ENCODE measurements around the gene GDI1. TPM values are rescaled to one million over a fixed set of nuclear protein-coding genes. Genes with fewer than 3 reads are reported as not detected.

GDI1 gene
- total and polyA plus RNA-seq, 7 donors = 50.9 to 101 (median 75.2) TPM

- intact Hi-C loops (cut with DNase I) = no loop called here
- 67 to 88% methylated on average over 23 of the region's 23 CpGs for WGBS, 2 donors
- TF ChIP-seq EP300 (IDR thresholded peaks at IDR 0.05) (no peak), POLR2AphosphoS5 (IDR thresholded peaks at IDR 0.05) (no peak), POLR2A (IDR thresholded peaks at IDR 0.05) (no peak), CTCF (IDR thresholded peaks at IDR 0.05) (no peak)
- Histone ChIP-seq H3K4me1 (no peaks in the 10 kb centered on the region), H3K4me3 (no peak overlapping the region), H3K36me3 (peaks cover 0 to 25% (median 12%) of the 10 kb centered on the region in 4 donors), H3K27me3 (no peaks in the 10 kb centered on the region), H3K9me3 (no peaks in the 10 kb centered on the region), H3K27ac (no peak overlapping the region)
- DNase-seq = no peak
Measured at GRCh38 chrX:154471839-154472684, 35.1 kb downstream of the GDI1 start.

GRCh38 chrX:154472685-154473632 lies 36.0 kb downstream of the GDI1 start:
- DNase-seq = no peak
- WGBS, 2 donors = 62 to 78% methylated on average over 28 of the region's 28 CpGs
- no peaks in the 10 kb centered on the region for H3K9me3 ChIP-seq
- TF ChIP-seq CTCF (IDR thresholded peaks at IDR 0.05) = no peak
- no peak for TF ChIP-seq EP300 (IDR thresholded peaks at IDR 0.05)
- no peak for TF ChIP-seq POLR2AphosphoS5 (IDR thresholded peaks at IDR 0.05)
- TF ChIP-seq POLR2A (IDR thresholded peaks at IDR 0.05) = no peak
- H3K4me1 ChIP-seq = peaks cover 0 to 2% (median under 1%) of the 10 kb centered on the region in 4 donors
- H3K27me3 ChIP-seq = no peaks in the 10 kb centered on the region
- peaks cover 0 to 20% (median 10%) of the 10 kb centered on the region in 4 donors for H3K36me3 ChIP-seq
- intact Hi-C loops (cut with DNase I) = no loop called here
- H3K4me3 ChIP-seq = no peak overlapping the region
- no peak overlapping the region for H3K27ac ChIP-seq

GRCh38 chrX:154473683-154474082 lies 36.7 kb downstream of the GDI1 start:
- WGBS, 2 donors = 90 to 93% methylated on average over 7 of the region's 7 CpGs

GRCh38 chrX:154476821-154477220 lies 39.9 kb downstream of the GDI1 start:
- 87 to 88% methylated on average over 8 of the region's 8 CpGs for WGBS, 2 donors
- Histone ChIP-seq H3K4me1 (peaks cover 0 to 13% (median 5%) of the 10 kb centered on the region in 4 donors), H3K9me3 (no peaks in the 10 kb centered on the region), H3K36me3 (no peaks in the 10 kb centered on the region), H3K27me3 (no peaks in the 10 kb centered on the region), H3K27ac (no peak overlapping the region), H3K4me3 (no peak overlapping the region)
- TF ChIP-seq POLR2AphosphoS5 (IDR thresholded peaks at IDR 0.05) = no peak
- TF ChIP-seq POLR2A (IDR thresholded peaks at IDR 0.05) = no peak
- TF ChIP-seq CTCF (IDR thresholded peaks at IDR 0.05) = no peak
- no peak for TF ChIP-seq EP300 (IDR thresholded peaks at IDR 0.05)
- DNase-seq = no peak
- intact Hi-C loops (cut with DNase I) = loop anchor here (2.0 to 5.0 kb wide), 3 partner anchors 18 to 65 kb away; partner anchors contain the start of genes FAM3A, PLXNA3 and TAFAZZIN

More at GRCh38 chrX:154473683-154474082, 36.7 kb downstream of the GDI1 start:
- no peak for TF ChIP-seq POLR2AphosphoS5 (IDR thresholded peaks at IDR 0.05)
- TF ChIP-seq EP300 (IDR thresholded peaks at IDR 0.05) = no peak
- no peak for TF ChIP-seq CTCF (IDR thresholded peaks at IDR 0.05)
- TF ChIP-seq POLR2A (IDR thresholded peaks at IDR 0.05) = no peak
- H3K27ac ChIP-seq = no peak overlapping the region
- H3K27me3 ChIP-seq = no peaks in the 10 kb centered on the region
- H3K4me1 ChIP-seq = peaks cover 0 to 8% (median 2%) of the 10 kb centered on the region in 4 donors
- H3K4me3 ChIP-seq = no peak overlapping the region
- intact Hi-C loops (cut with DNase I) = no loop called here
- no peaks in the 10 kb centered on the region for H3K9me3 ChIP-seq
- DNase-seq = no peak
- H3K36me3 ChIP-seq = peaks cover 0 to 14% (median 6%) of the 10 kb centered on the region in 4 donors

Measured in sigmoid colon (tissue), 7 donors.